Fibroblast of skin of right biceps (primary cell): ENCODE data around the gene IL1RAP.
A peak's percentile ranks its signal among the peaks of the same experiment; 100 is the strongest.

ENCODE experiments used
- DNase-seq: peaks from one replicate; pipeline ENCODE4 v3.0.0-alpha.2; 2013

IL1RAP gene

DNA sequence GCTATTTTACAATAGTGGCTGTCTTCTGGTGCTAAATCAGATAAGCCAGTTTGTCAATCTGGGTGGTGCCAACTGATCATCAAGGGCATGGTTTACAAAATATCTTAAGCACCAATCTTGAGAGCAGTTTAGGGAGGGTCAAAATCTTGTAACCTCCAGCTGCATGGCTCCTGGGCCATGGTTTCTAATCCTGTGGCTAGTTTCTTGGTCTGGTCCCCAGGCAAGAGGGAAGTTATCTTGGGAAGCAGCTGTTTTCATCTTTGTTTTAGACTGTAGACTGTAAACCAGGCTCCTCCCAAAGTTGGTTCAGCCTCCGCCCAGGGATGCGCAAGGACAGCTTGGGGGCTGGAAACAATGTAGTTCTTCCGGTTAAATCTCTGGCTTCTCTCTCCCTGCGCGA is 166.8 kb downstream of the IL1RAP start:
- no peak for DNase-seq

DNA sequence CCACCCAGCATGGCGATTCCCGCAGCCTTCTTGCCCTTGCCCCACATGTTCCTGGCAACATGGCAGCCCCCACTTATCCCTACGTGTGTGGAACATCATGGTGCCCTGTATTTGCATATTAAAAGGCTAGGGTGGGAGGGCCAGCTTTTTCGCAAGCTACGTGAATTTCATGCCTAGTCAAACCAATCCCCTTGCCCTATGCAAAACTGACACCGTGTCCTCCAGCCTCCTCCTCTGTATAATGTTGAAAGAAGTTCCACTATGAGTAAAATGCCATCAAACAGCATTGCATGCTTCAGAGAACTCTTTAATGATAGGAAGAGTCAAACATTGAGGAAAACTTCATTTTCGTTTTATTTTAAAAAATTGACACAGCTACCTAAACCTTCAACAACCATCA is 170.9 kb downstream of the IL1RAP start:
- no peak for DNase-seq

DNA sequence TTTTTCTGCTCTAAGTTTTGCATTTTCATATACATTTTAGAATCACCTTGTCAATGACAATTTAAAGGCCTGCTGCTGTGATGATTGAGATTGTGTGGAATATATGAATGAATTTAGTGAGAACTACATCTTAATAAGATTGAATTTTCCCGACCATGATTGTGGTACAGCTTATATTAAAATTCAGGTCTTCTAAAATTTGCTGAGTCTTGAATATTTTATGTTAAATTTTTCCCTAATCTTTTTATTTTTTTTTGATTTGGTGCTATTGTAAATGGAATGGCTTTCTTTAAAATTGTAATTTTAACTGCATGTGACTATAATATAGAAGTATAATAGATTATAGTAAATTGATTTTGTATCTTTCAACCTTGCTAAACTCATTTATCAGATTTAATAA is 172.1 kb downstream of the IL1RAP start:
- no peak for DNase-seq

DNA sequence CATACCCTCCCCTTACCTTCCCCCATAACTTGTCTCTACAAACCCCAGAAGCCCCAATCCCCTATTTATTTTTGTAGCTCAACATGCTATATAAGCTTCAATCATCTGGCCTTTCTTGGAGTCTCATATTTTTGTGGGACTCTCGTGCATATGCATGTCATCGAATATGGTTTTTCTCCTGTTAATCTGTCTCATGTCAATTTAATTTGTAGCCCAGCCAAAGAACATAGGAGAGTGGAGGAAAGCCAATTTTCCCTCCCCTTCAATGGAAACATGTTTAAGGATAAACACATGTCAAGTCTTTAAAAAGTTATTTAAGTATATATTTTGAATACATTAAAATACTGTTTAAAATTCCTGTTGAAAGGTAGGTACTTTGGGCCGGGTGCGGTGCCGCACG is 176.4 kb downstream of the IL1RAP start:
- no peak for DNase-seq

DNA sequence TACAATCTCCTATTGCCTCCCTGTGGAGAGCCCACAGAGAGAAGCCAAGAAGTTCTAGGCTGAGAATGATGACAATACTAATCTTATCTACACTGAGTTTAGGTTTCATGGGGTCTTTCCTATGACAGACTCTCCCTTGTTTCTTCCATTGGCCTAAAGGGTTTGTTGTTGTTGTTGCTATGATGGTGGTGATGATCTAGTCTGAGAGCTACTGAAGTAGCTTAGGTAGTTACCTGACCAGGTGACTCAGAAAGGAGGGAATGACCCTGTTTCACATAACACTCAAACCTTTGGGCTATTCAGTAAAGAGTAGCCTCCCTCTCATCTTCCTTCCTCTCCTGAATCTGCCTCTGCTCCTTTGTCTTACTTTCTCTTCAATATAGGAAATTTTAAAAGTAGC is 178.4 kb downstream of the IL1RAP start:
- no peak for DNase-seq

DNA sequence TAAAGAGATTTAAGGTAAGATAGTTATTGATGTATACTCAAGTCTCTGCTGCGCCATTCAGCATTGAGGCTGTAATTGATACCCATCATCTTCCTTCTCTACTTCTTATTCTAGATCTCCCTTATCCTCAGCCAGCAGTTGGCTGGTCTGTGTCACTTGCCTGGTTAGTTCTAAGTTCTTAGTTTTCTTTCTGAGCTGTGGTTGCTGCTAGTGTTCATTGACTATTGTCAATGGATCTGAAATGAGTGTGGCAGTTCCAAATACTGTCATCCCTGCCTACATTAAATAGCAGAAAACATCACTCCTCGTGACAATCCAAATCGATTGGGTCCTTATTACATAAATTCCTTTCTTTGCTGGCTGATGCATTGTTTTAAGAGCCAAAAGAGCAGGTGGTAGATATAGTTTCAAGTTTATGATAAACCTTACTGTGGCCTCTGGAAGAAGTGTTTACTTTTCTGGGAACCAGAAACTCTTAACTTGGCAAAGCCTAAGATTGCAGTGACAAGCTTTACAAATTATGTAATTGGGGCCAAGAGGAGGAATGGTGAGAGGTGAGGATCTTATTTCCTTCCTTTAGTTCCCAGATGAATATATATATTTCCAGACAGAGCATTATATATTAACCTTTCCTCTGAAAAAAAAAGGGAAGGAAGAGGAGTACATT is 180.6 kb downstream of the IL1RAP start:
- DNase-seq: no peak

DNA sequence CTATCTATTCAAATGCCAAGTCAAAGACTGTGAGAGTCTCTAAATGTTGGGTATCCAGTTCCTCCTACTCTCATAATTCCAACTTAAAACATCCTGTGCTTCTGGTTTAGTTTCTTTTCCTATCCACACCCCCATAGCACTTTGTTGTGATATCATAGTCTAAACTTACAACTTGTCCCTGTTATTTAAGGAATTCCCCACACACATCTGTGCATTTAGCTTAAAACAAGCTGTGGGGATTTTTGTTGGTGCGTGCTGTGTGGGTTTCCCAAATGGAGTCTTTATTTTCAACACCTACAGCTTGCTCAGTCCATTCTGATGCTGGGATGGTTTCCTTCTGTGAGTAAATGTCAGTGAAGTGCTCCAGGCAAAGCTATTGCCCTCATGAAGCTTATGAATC is 181.3 kb downstream of the IL1RAP start:
- no peak for DNase-seq

DNA sequence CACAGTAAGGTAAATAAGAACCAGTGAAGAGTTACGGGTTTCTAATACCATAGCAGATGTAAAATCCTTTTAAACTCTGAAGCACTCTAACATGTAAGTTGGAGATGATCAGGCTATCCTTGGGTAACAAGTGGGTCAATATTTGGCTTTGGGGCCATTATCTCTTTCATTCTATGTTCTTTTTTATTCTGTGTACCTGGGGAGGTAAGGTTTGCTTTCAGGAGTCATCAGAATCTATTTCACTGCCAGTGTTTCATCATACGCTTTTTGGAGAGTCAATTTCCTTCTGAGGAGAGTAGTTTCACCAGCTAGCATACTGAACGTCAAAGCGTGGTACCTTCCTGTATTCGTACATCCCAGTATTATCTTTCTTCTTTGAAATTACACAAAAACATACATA is 182.1 kb downstream of the IL1RAP start:
- DNase-seq: no peak

DNA sequence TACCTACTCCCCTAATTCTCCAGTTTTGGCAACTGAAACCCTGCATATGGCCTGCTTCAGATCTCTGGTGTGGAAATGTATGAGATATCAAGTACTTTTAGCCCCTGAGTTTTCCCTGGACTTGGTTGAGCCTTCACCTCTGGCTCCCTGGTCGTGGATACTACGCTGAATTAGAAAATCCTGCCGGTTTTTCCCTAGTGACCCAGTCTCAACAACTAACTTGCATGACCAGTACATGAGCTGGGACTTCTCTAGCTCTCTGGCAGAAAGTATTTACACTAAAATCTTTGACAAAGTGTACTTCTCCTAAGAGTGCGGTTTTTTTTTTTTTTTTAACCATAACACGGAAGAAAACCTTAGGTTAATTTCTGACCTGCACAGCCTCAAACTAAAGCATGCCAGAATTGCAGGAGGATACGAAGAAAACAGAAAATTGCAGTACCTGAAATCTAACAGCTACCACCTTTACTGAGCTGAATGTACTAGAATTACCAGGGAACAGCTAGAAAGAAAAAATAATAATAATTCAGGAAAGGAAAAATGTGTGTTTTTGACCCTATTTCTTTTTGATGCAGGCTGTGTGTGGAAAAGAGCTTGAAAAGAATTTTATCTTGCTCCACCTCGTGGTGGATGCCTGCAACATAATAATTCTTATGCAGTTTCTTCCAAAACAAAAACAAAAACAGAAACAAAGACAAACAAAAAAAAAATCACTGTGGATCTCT is 183.1 kb downstream of the IL1RAP start:
- DNase-seq: peak; percentile 28

DNA sequence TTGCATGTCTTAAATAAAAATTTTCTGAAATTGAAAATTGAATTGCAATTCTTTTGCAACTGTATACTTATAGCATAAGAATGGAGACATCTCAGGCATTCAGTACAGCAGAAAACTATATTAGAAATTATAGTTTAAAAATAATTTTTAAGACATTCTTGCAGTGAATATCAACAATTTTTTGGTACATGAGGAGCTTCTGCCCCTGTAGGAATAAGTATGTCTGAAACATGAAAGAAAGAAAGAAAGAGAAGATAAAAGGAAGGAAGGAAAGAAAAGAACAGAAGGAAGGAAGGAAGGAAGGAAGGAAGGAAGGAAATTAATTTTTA is 183.6 kb downstream of the IL1RAP start:
- no peak for DNase-seq

DNA sequence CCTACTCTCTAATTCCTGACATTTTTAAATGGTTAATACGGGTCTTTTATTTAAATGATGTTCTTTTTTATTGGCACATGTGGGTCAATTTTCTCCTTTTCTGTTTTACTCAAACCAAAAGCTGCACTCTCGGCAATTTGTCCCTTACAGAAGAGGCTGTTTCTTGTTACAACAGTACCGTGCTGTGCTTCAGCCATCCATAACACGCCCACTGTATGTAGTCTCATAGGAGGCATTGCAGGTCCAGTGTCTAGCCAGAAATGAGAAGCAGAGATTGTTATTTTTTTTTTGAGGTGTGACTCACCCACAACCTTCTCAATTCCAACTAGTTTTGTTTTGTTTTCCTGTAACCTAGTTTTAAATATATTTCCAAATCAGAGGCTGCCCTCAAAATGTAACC is 184.0 kb downstream of the IL1RAP start:
- peak; percentile 56 for DNase-seq

DNA sequence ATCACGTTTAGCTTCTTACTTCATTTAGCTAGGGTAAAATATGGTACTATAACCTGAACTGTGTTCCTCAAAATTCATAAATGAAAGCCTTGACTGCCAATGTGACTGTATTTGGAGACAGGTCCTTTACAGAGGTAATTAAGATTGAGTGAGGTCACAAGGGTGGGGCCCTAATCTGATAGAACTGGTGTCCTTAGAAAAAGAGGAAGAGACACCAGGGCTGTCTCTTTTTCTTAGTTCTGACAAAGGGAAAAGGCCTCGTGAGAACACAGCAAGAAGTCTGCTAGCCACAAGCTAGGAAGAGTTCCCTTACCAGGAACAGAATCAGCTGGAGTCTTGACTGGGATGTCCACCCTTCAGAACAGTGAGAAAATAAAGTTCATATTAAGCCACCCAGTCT is 185.9 kb downstream of the IL1RAP start:
- no peak for DNase-seq

DNA sequence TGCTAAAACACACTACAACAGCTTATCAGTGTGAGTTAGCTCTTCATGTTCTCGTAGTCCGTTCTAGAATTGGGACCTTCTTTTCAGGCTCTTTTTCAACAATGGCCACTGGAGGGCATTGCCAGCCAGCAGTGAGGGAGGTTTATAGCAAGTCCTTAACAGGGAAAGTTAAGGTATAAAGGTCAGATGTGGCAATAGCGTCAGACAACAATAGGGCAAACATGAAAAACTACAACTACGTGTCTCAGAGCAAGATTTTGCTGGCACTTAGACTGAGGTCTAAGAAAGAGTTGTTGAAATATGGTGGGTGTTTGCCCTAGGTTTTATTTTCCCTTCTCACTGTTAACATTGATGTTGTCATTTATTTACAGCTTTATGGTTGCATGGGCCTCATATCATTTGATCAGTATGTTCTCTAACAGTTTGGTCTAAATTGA is 187.2 kb downstream of the IL1RAP start:
- peak; percentile 14 for DNase-seq

DNA sequence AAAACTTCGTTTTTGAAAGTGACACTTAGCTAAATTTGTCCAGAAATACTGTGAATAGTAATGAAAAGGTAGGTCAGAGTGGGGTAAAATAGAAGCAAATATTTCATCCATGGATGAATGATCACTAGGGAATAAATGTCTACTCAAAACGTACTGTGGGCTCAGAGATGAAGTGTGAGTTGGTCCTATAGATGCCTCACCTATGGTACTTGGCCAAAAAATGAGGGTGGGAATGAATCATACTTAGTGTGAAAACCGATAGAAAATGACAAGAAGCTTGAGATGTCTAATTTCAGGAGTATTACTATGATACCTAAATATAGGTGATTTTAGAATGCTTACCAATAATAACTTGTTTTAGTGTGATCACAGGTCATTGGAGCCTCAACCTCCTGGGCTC is 192.7 kb downstream of the IL1RAP start:
- no peak for DNase-seq
